SU-DHL-6 (cell line): Measurements from ENCODE around the gene ZC3HAV1.

Source experiments
- H2AFZ ChIP-seq: fragments of 200-600 bp; sonication (generic); 2 replicates; pipeline ENCODE4 v1.6.1; 2014; ENCODE audit warnings: low read depth, mild to moderate bottlenecking, moderate library complexity, mixed read lengths, antibody characterized with exemption, low read length; ENCODE audit not compliant: severe bottlenecking
- H3F3A ChIP-seq: fragments of 200-600 bp; shearing (Covaris generic); 2 replicates; pipeline ENCODE4 v1.6.0; 2016; ENCODE audit warnings: antibody characterized with exemption, mild to moderate bottlenecking; ENCODE audit not compliant: insufficient read depth
- H3K27ac ChIP-seq: fragments of 200-600 bp; sonication (generic); 2 replicates; pipeline ENCODE4 v1.5.1; 2016; ENCODE audit warnings: low read depth, mild to moderate bottlenecking, low read length, moderate library complexity, mixed read lengths
- H3K27me3 ChIP-seq: fragments of 200-600 bp; sonication (generic), shearing (Covaris generic); 2 replicates; pipeline ENCODE4 v1.6.0; 2014; ENCODE audit warnings: mild to moderate bottlenecking, low read length
- H3K36me3 ChIP-seq: fragments of 200-600 bp; sonication (generic); 2 replicates; pipeline ENCODE4 v1.6.1; 2014; ENCODE audit warnings: mild to moderate bottlenecking, low read length, mixed read lengths
- H3K4me2 ChIP-seq: fragments of 300-600, 200-600 bp; shearing (Covaris generic), sonication (generic); 2 replicates; pipeline ENCODE4 v1.6.0; 2014; ENCODE audit warnings: low read length, low read depth, mild to moderate bottlenecking; ENCODE audit not compliant: poor library complexity, severe bottlenecking
- H3K4me3 ChIP-seq: fragments of 200-600 bp; sonication (generic); 2 replicates; pipeline ENCODE4 v1.5.1; 2014; ENCODE audit warnings: antibody characterized with exemption, low read length, mild to moderate bottlenecking, mixed read lengths; ENCODE audit not compliant: insufficient read depth, poor library complexity, severe bottlenecking
- H3K79me2 ChIP-seq: fragments of 200-600 bp; sonication (generic); 2 replicates; pipeline ENCODE4 v1.6.1; 2014; ENCODE audit warnings: mild to moderate bottlenecking, low read length, moderate library complexity; ENCODE audit not compliant: insufficient read depth
- H3K9ac ChIP-seq: fragments of 200-600 bp; sonication (generic); 2 replicates; pipeline ENCODE4 v1.7.0; 2014; ENCODE audit warnings: mild to moderate bottlenecking, low read length
- H3K9me2 ChIP-seq: fragments of 200-600 bp; sonication (generic); replicated peaks from 2 replicates; pipeline ENCODE4 v1.6.1; 2014; ENCODE audit warnings: low read length; ENCODE audit not compliant: insufficient read depth
- H3K9me3 ChIP-seq: fragments of 200-600 bp; sonication (generic); 2 replicates; pipeline ENCODE4 v1.6.1; 2014; ENCODE audit warnings: low read length, mixed read lengths; ENCODE audit not compliant: insufficient read depth
- H4K20me1 ChIP-seq: fragments of 200-600 bp; sonication (generic); 2 replicates; pipeline ENCODE4 v1.6.1; 2014; ENCODE audit warnings: low read depth, mild to moderate bottlenecking, antibody characterized with exemption, low read length, moderate library complexity, mixed read lengths
- CTCF ChIP-seq: fragments of 200-600 bp; sonication (generic); IDR thresholded peaks from one replicate; pipeline ENCODE4 v1.5.1; 2017; ENCODE audit warnings: antibody characterized with exemption, mild to moderate bottlenecking, low read length, moderate library complexity; ENCODE audit not compliant: insufficient read depth, poor library complexity, severe bottlenecking
- EZH2phosphoT487 ChIP-seq: fragments of 200-600 bp; sonication (generic), shearing (Covaris generic); conservative IDR thresholded peaks from 2 replicates; pipeline ENCODE4 v1.6.1; 2018; ENCODE audit warnings: mild to moderate bottlenecking, antibody characterized with exemption, low read length, moderate library complexity, mixed read lengths

ZC3HAV1 gene

GRCh38 chr7:139112741-139113250 is 3.3 kb upstream of the ZC3HAV1 start:
- H3K4me3 ChIP-seq, result no peak overlapping the region
- no peak overlapping the region for H3K27ac ChIP-seq
- no peak for TF ChIP-seq EZH2phosphoT487
- TF ChIP-seq CTCF, result no peak
- H4K20me1 ChIP-seq, result no peaks in the 10 kb centered on the region
- H3K36me3 ChIP-seq, result no peaks in the 10 kb centered on the region
- H3K4me2 ChIP-seq, result no peak overlapping the region
- peaks cover 13% of the 10 kb centered on the region for H3K79me2 ChIP-seq
- no peak overlapping the region for H2AFZ ChIP-seq
- no peaks in the 10 kb centered on the region for H3K9me3 ChIP-seq
- H3K9ac ChIP-seq, result no peak overlapping the region
- no peaks in the 10 kb centered on the region for H3K27me3 ChIP-seq
- H3K9me2 ChIP-seq, result no peaks in the 10 kb centered on the region
- no peaks in the 10 kb centered on the region for H3F3A ChIP-seq

GRCh38 chr7:139112316-139112715 is 2.8 kb upstream of the ZC3HAV1 start:
- no peak overlapping the region for H3K9ac ChIP-seq
- no peak overlapping the region for H3K27ac ChIP-seq
- H3K4me3 ChIP-seq, result no peak overlapping the region

GRCh38 chr7:139111811-139112301 is 2.3 kb upstream of the ZC3HAV1 start:
- H3K9me2 ChIP-seq, result no peaks in the 10 kb centered on the region
- no peaks in the 10 kb centered on the region for H4K20me1 ChIP-seq
- no peak overlapping the region for H3K4me2 ChIP-seq
- H3F3A ChIP-seq, result peaks cover 5% of the 10 kb centered on the region
- peaks cover 22% of the 10 kb centered on the region for H3K79me2 ChIP-seq
- H3K27me3 ChIP-seq, result no peaks in the 10 kb centered on the region
- TF ChIP-seq EZH2phosphoT487 (no peak), CTCF (no peak)
- no peaks in the 10 kb centered on the region for H3K36me3 ChIP-seq
- no peak overlapping the region for H3K4me3 ChIP-seq
- no peaks in the 10 kb centered on the region for H3K9me3 ChIP-seq
- no peak overlapping the region for H3K27ac ChIP-seq
- no peak overlapping the region for H3K9ac ChIP-seq
- H2AFZ ChIP-seq, result no peak overlapping the region

More at GRCh38 chr7:139112316-139112715, 2.8 kb upstream of the ZC3HAV1 start:
- Histone ChIP-seq H3K4me2 (no peak overlapping the region), H3K9me2 (no peaks in the 10 kb centered on the region), H2AFZ (no peak overlapping the region), H4K20me1 (no peaks in the 10 kb centered on the region), H3K36me3 (no peaks in the 10 kb centered on the region), H3K9me3 (no peaks in the 10 kb centered on the region), H3K79me2 (peaks cover 18% of the 10 kb centered on the region), H3K27me3 (no peaks in the 10 kb centered on the region), H3F3A (peaks cover under 1% of the 10 kb centered on the region)
- no peak for TF ChIP-seq CTCF
- no peak for TF ChIP-seq EZH2phosphoT487
